Activated naive CD4-positive, alpha-beta T cell treated with anti-CD3 and anti-CD28 coated beads, Interleukin-2, amount 50 U/mL, for 16 hours (primary cell): ENCODE results near the gene PDE6H.
A peak's percentile ranks its signal among the peaks of the same experiment; 100 is the strongest.

Experiments
- DNase-seq: peaks from one replicate; pipeline ENCODE4 v3.0.0-alpha.2; 2020

The PDE6H gene

DNA sequence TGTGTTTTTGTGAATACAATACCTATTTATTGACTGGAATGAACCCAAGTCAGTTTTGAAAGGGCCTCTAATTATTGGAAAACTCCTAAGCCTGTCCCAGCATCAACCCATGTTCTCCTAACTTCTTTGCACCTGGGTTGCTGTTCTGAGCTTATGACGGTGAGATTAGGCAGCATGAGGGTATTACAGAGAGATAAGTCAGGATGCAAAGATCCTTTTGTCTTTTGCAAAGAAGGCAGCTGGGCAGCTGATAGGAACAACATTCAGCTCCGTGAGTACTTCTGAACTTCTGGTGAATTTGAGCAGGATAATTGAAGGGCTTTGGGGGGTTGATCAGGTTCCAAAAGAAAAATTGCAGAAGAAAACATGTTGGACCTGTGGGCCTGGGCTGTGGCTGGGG lies at the start of gene PDE6H:
Gene PDE6H, plus strand, starts transcription at position 227 of the 400 bp plus-strand sequence. CDS start 4,971 bp downstream, outside the sequence.
- DNase-seq, result no peak

DNA sequence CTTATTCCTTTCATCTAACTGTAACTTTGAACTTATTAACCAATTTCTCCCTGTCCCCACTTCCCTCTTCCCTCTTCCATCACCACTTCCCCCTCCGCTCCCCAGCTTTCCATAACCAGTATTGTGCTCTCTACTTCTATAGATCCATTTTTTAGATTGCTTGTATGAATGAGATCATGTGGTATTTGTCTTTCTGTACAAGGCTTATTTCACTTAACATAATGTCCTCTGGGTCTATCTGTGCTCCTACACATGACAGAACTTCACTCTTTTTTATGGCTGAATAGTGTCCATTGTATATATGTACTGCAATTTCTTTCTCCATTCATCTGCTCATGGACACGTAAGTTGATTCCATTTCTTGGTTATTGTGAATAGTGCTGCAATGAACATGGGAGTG lies 48.9 kb upstream of the PDE6H start:
- no peak for DNase-seq

DNA sequence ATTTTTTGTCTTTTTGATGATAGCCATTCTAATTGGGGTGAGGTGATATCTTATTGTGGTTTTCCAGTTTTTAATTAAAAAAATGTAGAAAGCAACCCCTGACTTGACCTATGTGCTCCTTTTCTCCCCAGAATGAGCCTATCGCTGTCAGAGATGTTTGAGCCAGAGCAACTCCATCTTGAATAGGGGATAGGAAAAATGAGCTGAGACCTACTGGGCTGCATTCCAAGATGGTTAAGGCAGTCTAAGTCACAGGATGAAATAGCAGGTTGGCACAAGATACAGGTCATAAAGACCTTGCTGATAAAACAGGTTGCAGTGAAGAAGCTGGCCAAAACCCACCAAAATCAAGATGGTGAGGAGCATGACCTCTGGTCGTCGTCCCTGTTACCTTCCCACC lies 48.3 kb upstream of the PDE6H start:
- no peak for DNase-seq

DNA sequence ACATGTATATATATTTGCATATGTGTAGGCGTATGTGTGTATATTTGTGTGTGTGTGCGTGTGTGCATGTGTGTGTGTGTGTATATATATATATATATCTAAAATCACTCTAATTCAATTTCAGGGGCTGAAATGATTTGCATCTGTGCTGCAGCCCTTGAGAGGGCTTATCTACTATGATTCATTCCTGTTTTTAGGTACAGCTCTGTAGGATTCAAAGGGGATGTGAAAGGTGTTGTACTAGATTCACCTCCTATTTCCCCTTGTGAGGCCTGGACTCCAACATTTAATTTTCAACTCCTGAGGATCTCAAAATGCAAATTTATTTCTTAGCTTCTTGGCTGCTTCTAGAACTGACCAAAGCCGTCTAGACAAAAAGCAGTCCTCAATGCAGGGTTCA lies 45.6 kb upstream of the PDE6H start:
- no peak for DNase-seq

DNA sequence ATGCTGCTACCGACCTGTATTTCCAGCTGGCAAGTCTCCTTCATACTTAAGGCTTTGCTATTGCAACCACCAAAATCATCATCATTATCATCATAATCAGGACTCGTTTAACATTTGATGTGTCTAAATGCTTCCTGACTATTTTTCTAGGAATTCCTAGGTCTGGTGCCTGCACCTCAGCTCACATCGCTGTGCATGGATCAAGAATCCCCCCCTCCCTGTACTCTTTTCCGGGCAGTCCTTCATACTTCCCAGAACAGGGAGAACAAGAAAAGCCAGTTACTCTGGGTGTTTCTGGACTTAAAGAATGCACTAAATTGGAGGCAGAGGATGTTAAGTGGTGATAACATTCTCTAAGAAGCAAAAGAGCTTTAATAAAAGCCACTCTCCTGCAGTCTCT lies 43.9 kb upstream of the PDE6H start:
- no peak for DNase-seq

DNA sequence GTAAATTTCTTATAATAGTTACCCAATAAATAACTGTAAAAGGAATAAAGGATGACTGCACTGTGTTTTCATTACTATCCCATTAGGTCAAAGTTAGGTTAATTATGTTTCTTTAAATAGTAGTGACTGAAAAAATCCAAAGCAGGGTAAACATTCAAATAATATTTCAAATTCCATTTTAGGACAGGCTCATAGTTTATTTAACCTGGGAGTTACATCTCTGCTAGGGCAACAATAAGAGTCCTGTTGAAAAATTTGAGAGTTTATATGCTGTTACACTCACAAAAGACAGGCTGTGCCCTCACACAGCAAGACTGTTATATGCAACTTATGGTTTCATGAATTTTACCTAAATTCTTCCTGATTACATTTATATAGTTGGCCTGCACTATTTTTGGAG lies 42.5 kb upstream of the PDE6H start:
- DNase-seq, result no peak

DNA sequence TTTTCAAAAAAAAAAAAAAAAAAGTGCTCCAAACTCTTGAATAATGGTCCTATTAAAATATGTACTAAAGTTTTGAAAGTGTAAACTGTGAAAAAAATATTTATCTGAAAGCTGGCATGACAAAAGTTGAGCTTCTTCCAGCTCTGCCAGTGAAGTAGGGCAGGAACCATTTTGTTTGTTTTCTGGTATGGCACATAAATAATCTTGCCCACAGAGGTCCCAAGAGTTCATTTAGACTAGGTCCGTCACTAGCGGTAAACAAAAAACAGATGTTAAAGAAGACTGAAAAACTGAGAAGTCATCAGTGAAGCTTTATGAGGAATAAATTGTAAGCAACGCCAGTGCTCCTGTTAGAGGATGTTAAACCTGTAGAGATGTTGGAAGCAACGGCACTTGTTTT lies 41.5 kb upstream of the PDE6H start:
- DNase-seq, result no peak

DNA sequence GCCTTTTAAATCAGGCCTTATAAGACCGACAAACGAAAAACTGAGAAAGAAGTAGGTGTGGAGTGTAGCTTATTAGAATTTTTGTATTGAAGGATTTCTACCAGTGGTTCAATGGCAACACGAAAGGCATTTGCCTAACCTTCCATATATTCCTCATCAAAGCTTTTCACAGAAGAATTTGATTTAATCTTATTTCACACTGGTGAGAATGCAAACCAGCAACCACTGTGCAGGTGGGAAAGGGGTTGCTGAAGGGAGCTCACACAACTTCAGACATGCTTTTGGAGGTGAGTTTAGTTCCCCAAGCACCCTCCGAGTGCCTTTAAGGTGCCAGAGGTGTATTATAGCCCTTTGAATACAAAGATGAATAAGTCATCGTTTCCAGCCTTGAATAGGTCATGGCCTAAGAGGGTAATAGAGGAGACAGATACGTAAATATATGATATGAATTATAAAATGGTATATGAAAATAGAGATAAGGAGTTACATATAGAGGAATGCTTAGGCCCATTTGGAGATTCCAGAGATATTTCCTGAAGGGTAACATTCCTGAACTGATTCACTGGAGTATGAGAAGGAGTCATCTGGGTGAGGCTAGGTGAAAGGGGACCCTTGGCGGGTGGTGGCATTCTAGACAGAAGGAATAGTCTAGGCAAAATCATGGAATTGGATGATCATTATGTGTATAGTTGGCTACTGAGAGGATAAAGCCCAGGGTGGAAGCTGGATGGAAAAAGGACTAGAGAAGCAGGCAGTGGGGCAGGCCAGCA lies 40.9 kb upstream of the PDE6H start:
- DNase-seq, result no peak

DNA sequence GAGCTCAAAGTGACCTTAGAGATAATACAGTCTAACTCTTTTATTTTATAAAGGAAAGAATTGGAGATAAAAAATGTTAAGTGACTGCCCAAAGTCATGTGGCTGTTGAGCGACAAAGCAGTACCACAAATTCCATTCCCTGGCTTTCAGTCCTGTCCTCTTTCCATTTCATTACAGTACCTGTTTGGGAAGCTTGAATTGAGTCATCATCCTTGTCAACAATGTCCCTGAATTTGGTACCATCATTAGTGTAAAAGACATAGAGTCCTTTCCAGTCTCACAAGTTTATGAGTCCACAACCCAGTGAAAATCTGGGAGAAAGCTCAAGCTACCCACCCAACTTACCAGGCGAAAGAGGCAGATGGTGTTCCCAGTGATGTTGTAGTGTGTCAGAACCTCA lies 38.3 kb upstream of the PDE6H start:
- no peak for DNase-seq

DNA sequence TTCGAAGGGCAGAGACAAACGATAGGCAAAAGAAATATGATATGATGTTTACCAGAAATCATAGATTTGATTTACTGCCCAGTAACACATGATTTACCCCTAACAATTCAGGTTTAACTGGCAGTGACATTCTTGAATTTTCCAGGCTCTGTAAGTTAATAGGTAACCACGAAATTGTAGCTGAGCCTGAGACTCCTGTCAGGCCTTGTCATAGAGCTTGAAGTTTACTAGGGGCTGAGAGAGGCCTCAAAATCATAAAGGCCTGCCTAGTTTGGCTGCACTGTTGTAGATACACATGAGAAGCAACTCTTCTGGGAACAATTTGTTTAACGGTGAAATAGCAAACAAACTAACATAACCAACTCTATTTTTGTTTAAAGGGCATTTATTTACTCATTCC lies 37.8 kb upstream of the PDE6H start:
- no peak for DNase-seq

DNA sequence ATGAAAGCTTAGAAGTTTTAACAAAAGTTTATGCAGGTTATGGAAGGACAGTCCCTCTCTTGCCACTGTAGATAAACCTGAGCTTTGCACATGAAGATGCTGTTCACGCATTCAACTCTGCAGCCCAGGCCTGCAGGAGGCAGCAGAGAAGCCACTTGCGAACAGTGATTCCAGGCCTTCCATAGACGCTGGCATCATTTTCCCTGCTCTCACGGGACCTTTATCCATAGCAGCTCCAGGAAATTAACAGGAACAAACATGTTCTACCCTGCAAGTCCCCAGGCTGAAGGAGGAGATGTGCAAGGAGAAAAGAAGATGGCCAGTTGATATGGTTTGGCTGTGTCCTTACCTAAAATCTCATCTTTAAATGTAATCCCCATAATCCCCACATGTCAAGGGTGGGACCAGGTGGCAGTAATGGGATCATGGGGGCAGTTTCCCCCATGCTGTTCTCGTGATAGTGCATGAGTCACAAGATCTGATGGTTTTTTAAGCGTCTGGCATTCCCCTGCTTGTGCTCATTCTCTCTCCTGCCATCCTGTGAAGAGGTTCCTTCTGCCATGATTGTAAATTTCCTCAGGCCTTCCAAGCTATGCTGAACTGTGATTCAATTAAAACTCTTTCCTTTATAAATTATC lies 36.5 kb upstream of the PDE6H start:
- no peak for DNase-seq

DNA sequence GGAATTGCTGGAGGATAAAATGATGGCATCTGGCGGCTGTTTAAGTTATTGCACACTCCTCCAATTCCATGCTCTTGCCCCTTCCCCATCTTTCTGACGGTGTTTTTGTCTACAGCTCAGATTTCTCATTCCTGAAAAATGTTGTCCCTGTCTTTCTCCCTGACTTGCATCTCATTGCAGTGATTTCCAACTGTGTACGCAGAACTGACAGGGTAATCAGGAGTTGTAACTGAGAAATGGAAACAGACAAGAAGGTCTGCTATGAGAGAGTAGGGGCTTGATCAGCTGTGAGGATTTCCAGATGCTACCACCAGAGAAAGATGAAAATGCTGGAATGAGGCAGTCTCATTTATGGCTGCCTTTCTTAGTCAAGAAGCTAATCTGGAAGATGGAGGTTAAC lies 35.8 kb upstream of the PDE6H start:
- DNase-seq, result no peak

DNA sequence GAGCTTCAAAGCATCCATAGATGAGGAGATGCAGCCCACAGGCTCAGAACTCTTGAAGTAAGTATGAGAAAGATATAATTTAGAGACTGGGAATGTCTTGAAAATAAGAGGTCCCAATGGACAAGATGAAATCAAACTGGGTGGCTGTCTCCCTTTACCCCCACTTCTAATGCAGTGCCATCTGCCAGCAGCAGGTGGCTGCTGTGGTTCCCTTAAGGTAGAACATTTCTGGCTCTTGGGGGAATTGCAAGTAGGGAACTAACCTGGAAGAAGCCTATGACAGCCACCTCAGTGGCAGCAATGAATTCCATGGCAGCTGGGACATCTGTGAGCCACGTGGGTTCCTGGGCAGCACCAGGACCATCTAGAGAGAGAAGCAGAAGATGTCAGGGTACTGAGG lies 35.2 kb upstream of the PDE6H start:
- DNase-seq, result peak; percentile 22

DNA sequence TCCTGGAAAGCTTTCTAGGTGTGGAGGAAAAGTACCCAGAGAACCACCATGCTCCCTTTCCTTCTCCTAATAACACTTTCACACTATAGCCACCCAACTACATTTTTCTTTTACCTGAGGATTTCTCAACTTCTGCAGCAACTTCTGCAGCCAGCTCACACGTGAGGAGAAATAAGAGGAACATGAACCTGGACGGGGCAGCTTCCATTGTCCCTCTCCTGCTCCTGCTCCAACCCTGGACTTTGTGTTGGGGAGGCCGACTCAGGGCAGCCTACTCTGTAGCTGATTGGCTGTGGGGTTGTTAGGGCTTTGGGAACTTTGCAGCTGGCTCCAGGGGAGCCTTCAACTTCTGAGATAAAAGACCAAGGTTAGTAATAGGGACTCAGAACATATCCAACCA lies 34.5 kb upstream of the PDE6H start, which contains the start of gene ERP27:
Gene ERP27, minus strand, starts transcription at position 237 of the 400 bp plus-strand sequence. Its CDS starts 29 bp downstream, at position 208.
- DNase-seq, result no peak

DNA sequence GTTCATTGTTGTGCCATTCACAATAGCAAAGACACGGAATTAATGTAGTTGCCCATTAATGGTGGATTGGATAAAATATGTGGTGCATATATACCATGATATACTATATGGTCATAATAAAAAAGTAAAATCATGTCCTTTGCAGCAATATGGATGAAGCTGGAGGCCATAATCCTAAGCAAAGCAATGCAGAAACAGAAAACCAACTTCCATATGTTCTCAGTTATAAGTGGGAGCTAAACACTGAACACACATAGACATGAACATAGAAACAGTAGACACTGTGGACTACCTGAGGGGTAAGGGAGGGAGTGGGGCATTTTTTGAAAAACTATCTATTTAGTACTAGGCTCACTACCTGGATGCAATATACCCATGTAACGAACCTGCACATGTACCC lies 31.5 kb upstream of the PDE6H start:
- DNase-seq, result no peak

DNA sequence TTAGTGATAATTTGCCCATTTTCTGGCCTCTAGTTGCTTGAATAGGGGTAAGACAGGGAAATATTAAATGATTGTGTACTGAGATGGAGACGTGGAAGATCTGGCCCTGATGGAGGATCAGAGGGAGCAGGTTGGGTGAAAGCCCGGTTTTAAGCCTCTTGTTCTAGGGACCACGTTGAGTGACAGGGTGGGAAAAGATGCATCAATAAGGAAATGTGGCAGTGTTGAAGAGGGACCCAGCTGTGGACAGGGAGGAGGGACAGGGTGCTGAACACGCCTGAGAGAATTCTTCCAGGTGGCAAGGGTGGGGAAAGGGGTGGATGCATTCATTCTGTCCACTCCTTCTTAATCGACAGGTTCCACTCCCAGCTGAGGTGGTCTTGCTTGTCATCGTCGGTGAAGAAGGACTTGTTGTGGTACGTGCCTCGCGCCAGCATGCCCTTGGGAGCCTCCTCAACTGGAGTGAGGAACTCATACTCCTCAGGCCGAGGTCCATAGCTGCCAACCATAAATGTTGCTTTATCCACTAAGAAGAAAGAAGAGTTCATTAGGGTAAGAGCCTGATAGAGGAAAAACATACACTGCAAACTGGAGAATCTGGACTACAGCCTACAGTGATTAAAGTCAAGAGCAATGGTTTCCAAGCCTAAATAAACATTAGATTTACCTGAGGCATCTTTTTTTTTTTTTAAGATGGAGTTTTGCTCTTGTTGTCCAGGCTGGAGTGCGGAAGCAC lies 30.5 kb upstream of the PDE6H start:
- DNase-seq, result no peak

DNA sequence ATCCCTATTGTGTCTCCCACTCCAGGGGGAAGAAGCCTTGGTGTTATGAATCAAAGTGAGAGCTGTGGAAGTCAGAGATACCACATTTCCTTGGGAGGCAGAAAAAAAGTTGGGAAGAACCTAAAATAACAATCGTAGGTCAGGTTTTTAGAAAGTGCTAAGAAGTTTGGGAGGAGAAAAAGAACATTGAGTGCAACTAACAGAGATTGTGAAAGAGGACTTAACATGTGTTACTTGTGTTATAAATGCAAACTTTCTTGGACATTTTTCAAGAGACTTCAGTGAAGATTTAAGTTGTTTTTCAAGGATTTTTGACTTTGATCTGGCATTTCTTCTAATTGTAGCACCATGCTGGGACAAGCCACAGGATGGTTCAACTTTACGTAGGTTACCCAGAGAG lies 26.7 kb upstream of the PDE6H start:
- no peak for DNase-seq

DNA sequence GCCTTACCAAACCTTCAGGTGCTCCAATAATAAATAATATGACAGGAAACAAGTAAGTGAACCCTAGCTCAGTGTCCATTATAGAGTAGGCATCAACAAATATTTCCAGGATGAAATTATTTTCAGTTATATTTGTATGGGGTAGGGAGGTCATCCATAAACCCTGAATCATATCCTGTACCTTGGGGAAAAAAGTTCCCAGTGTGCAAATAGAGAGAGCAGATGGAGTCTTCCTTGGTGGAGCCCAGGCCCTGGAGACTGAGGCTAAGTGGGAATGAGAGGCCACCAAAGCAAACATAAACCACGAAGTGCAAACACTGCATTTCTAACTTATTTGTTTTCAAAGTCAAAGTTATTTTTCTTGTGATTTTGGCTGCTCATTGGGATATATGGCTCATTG lies 26.0 kb upstream of the PDE6H start:
- DNase-seq, result no peak

DNA sequence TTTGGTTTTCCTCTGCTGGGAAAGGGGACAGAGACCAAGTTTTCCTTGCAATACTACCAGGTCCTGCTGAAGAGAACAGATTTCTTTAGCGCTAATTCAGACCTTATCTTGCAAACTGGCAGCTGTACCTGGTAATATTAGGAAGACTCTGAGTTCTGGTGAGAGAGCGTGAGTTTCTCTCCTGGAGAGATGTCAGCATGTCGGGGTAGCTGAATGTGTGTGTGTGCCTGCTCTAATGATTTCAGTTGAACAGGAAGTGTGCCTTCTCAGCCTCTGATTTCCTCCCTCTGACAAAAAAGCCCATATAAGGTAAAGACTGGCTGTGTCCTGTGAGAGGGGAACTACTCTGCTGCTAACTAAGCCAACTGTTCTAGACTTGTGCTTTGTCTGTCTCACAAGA lies 24.2 kb upstream of the PDE6H start:
- DNase-seq, result peak; percentile 43

DNA sequence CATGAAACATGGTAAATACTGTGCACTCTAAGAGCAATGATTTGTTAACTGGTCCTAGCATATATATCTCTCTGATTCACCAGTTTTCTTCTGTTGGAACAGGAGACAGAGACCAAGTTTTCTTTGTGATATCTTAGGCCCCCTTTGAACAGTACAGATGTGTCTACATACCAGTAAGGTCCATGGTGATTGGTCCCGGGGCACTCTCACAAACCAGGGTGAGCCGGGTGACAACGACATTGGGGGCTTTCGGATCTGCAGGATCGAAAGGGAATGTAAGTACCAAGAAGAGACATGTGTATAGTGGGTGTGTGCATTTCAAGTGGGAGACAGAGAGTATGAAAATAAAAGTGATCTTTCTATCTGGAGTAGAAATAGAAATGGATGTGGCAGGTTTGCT lies 23.2 kb upstream of the PDE6H start:
- no peak for DNase-seq

DNA sequence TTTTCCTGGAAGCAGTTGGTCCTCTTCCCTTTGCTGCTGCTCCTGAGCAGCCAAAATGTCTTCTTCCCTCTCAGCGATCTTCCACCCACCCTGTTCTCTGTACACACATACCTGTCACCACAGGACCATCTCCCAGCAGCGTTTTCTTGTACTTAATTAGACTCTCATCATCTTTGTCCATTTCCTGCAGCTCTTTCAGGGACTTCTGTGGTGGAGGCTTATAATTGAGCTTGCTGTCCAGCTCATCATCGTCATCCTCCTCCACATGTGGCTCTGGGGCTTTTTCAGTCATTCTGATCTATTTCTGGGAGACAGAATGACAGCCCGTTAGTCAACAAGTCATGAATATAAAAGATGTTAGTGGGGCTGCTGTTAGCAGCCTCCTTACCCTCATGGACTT lies 22.4 kb upstream of the PDE6H start:
- DNase-seq, result peak; percentile 20

DNA sequence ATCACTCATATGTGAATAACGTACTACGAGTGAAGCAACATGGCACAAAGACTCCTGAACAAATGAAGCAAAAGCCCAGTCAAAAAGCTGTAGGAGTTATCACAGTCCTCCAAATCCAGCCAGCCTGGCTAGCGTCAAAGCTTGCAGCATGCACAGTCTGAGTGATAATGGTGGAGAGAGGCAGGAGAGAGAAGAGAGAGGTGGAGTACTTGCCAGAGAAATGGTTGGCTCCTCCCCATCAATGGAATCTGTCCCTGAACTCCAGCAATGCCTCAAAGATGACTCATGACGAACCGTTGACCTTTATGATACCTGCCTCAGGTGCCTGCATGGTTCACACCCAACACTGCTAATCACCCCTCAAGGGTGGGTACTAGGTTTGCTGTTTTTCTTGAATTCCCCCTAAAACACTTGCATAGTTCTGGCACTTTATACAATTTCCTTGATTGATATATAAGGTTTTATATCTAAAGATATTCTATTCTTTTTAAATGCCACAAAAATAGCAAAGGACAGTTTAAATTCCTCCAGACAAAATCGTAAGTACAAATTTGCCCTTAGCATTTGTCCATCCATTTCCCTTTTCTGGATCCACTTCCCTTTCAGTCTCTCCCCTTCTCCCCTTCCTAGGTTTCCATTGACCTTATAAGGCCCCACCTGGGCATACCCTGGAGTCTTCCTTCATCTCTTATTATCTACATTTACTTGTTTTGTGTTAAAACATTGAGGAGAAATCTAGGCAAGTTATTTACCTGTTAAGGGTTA lies 21.7 kb upstream of the PDE6H start:
- no peak for DNase-seq

DNA sequence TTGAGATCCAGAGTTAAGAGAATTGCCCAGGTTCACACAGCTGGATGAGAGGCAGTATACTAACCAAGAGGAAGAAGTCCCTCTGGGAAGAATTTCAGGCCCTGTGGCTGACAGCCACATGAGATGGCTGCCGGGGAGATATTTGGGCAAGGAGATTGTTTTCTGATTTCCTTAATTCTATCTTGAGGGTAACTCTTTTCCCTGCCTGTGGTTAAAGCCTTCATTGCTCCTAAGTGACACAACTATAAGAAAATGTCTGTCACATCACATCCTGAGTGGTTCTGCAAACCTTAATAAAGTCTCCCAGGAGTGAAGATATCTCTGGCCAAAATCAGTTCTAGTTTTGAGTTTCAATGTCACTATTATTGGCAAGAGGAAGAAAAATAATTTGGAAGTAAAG lies 21.0 kb upstream of the PDE6H start:
- DNase-seq, result no peak
